Stimulated activated CD8-positive, alpha-beta memory T cell treated with anti-CD3 and anti-CD28 coated beads, Interleukin-2, amount 100 ng/mL, for 1 hour (primary cell): ENCODE data around the gene IGSF11.

ENCODE experiments used
- DNase-seq, 2 donors: peaks; one replicate each; pipeline ENCODE4 v3.0.0-alpha.2; 2020; ENCODE audit warnings: low read depth in 2 of 2

The IGSF11 gene

GRCh38 chr3:118948146-118948545 lies 86.5 kb downstream of the IGSF11 start:
- no peak for DNase-seq

GRCh38 chr3:118946449-118946848 lies 88.2 kb downstream of the IGSF11 start:
- DNase-seq = no peak

GRCh38 chr3:118945834-118946233 lies 88.8 kb downstream of the IGSF11 start:
- DNase-seq = no peak

DNA sequence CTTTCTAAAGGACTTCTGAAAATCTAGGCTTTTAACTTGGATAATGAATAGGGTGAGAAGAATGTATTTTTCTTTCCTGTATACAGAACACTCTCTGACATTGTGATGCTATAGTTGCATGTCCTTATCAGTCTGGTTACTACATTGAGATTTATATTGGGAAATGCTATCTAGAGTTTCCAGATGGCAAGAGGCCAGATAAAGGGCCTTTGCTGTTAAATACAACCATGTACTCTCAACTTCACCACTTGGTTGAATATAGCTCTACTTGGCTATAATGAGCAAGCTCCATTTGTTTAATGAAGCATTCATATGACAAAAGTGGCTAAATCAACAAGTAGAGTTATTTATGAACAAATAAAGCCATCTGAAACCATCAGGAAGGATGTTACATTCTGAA lies 91.0 kb downstream of the IGSF11 start:
- DNase-seq = no peak

DNA sequence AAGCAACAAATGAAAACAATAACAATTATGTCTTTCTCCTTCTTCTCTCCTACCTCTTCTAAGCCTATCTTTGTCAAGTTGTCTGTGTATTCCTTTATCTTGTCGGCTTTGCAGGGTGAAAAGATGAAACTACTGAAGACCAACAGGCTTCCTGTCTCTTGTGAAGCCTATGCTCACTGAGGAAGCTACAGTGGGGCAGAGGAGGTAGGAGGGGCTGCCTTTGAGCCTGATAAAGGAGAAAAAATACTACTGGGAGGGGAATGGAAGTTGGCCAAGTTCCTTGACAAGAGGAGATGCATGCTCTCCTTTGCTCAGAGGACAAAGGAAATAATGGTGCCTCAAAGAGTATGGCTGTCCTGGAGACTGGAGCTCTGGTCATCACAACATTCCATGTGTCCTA lies 92.0 kb downstream of the IGSF11 start:
- DNase-seq = no peak

- no peak for DNase-seq
Observed at GRCh38 chr3:118942195-118942594, 92.5 kb downstream of the IGSF11 start.

DNA sequence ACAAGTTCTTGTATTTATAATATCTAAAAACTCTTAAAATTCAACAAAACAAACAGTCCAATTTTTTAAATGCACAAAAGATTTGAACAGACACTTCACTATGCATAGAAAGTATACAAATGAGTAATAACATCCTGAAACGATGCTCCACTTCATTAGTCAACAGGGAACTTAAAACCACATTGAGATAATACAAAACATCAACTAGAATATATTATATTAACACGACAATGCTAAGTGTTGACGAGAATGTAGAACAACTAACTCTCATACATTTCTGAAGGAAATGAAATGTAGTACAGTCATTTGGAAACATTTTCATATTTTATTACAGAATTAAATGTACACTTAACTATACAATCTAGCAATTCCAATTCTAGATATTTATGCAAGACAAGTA lies 93.4 kb downstream of the IGSF11 start:
- DNase-seq = no peak

DNA sequence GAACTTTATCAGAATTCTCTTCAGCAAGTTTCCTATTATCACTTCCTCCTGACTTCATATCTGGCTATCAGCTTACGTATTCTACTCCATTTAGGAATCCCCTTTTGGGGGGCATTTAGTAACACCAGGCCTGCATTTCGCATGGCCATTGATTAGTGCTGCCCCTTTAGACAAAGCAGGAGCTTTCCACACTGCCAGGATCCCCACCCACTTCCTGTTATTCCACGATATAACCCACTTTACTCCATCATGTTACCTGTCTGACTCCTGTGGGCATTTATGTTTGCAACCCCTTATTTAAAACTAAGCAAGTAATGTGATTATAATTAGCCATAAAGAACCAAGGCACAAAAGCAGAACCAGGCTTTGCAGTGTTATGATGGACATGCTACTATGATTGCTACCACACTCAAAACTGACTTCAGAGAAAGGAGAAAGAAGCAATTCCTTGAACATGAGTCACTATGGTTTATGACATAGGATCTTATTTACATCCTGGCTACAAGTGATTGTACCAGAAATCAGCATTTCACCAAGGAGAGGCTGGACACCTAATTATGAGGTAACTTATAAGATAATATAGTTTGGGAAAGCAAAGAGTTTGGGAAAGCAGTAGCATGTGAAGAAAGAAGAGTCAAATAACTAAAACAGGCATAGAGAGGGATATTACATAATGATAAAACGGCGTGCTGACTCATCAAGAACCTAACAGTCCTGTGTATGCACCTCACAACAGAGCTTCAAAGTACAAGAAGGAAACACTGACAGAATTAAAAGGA lies 96.3 kb downstream of the IGSF11 start:
- DNase-seq = no peak

GRCh38 chr3:118936811-118937210 lies 97.8 kb downstream of the IGSF11 start:
- DNase-seq = no peak

GRCh38 chr3:118932822-118933558 lies 101.7 kb downstream of the IGSF11 start:
- DNase-seq = no peak

DNA sequence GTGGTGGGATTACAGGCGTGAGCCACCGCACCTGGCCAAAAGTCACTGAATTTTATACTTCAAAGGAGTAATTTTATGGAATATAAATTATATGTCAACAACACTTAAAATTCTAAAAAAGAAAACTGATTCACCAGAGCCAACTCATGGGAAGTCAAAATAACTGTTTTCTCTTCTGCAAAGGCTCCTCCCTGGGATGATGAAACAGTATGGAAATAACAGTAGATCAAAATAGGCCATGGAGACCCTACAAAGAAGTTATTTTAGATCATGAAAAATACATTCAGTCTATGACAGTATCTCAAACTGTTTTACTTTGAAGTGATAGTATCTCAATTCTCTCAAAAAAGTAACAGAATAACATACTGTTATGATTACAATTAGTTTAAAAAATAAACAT lies 102.7 kb downstream of the IGSF11 start:
- DNase-seq = no peak

DNA sequence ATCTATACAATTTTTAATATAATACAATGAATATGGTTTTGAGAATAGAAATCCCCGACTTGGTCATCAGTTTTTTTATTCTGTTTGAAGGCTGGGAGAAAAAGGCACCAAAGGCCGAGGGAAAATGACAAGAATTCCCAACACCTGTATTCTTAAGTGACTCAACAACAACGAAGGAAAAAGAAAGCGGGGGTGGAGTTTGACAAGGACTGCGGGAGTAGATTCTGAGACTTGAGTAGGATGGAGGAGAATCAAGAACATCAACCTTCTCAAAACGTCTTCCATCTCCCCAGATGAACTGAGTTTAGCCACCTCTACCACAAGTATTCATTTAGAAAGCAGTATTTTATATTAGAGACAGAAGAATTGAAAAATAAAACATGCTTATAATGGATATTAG lies 107.2 kb downstream of the IGSF11 start:
- DNase-seq = no peak

- DNase-seq = no peak
Observed at GRCh38 chr3:118912188-118912587, 122.5 kb downstream of the IGSF11 start.

GRCh38 chr3:118910332-118910731 lies 124.3 kb downstream of the IGSF11 start:
- DNase-seq = no peak

GRCh38 chr3:118909763-118910162 lies 124.9 kb downstream of the IGSF11 start:
- no peak for DNase-seq

DNA sequence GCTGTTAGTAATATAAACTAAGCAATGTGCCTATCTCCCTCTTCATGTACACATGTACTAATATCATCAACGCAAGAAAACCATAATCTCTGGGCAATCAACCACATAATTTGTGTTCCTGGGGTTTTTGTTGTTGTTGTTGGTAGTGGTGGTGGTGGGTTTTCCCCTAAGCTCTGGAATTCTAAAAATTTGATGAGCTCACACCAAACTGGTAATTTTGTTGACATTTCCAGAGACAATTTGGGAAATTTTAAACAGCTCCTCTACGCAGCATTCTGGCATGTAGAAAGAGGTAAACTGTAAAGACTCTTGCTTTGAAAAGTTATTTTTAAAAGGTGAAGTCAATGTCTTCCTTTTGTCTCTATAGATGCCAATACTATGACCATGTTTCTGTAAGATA lies 126.7 kb downstream of the IGSF11 start:
- no peak for DNase-seq

- no peak for DNase-seq
Observed at GRCh38 chr3:118900737-118901525, 133.7 kb downstream of the IGSF11 start.

GRCh38 chr3:118890206-118890605 lies 144.4 kb downstream of the IGSF11 start:
- no peak for DNase-seq

- no peak for DNase-seq
Observed at GRCh38 chr3:118889691-118890090, 145.0 kb downstream of the IGSF11 start.

DNA sequence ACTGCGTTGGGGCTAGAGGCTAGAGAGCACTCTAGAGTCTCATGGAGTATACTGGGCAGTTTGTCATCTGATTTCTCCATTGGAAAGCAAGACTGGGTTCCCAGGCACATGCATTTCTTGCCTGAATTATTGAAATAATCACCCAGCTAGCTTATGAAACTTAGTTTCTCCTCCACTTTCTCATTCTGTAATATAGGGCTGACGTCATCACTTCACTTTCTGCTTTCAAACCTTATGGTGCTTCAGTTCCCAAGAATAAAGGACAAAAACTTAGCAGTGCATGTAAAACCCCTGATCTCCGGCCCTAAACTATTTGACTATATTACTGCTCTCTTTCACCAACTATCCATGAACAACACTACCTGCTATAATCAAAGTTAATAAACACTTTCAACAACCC lies 147.9 kb downstream of the IGSF11 start:
- no peak for DNase-seq

DNA sequence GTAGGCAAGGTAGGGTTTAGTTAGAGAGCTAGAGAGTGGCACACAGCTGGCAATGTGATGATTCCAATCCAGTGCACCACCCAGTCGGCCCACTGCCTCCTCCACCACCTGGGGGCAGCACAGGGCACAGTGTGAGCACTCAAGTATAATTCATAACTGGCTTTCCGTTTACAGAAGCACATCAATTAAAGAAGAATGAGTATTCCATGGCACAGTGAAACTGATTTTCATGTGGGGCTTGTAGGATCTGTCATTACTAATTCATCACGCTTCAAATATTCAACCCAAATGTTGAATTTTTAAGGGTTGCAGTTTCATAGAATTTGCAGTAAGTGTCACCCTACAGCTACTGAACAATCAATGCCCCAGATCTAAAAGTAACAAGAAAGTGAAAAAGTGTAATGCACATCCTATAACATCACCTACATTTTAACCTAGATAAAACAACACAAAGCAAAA lies 149.9 kb downstream of the IGSF11 start:
- DNase-seq = peak; percentile 43 to 63

- DNase-seq = peak; percentile 28 to 52
Observed at GRCh38 chr3:118882353-118882947, 152.2 kb downstream of the IGSF11 start.
